ENCODE results near the gene LIAS.
A peak's percentile ranks its signal among the peaks of the same experiment; 100 is the strongest.
"Not testable (repeated sequence)": the region's sequence is repeated elsewhere in the genome, so short reads cannot be mapped to it uniquely, and the experiment has no call there.

Gene LIAS

DNA sequence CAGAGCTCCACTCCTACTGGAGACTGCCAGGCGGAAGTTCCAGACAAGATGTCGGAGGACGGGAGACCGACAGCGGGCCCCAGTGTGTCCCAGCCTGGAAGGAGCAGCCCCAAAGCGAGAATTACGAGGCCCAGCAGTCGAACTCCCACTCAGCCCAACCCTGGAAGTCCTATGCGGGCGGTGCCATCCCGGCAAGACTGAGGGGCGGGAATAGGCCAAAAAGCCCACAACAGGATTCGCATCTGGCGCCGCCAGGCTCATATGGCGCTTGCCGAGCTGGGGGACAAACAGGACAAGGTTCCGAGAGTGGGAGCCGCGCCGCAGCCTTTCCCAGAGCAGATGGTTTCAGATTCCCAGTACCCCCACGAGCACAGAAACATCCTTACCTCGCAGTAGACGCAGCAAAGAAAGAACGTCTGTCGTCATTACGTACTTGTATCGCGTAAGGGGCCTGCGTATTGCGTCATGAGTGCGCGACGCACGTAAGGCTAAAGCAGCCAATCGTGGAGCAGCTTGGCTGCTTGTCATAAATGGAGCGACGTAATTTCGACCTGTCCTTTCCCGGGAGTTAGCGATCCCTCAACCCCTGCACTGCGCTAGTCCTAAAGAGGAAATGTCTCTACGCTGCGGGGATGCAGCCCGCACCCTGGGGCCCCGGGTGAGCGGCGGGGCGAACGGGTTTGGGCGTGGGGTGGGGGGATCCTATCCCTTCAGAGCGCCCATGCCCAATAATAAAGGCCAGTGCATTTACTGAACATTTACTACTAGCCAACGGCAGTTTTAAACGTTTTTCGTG lies at the start of gene LIAS, which contains the start of gene RPL9:
LIAS (plus strand) TSS at position 552 of the 796 bp plus-strand sequence; CDS start at position 614, 62 bp downstream.
RPL9 (minus strand) TSS at position 418 of the 796 bp plus-strand sequence. CDS start 483 bp downstream, outside the sequence.
- peak; percentile 98 for DNase-seq

DNA sequence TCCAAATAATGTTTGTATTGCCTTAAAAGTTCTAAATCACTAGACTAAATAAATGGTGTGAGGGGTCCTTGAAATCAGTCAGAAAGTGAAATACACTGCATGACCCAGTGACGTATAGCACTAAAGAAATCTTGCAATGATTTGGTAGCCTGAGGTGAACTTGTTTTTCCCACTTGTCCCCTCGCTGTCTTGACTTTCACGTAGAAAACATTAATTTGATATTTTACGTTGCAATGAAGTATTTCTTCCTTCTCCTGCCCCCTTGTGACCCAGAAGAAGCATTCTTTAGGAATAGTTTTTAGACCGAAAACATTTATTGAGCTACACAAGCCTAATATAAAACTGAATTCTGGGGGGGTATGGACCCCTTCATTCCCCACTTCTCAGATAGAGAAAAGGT lies 48.4 kb upstream of the LIAS start:
- no peak for DNase-seq

DNA sequence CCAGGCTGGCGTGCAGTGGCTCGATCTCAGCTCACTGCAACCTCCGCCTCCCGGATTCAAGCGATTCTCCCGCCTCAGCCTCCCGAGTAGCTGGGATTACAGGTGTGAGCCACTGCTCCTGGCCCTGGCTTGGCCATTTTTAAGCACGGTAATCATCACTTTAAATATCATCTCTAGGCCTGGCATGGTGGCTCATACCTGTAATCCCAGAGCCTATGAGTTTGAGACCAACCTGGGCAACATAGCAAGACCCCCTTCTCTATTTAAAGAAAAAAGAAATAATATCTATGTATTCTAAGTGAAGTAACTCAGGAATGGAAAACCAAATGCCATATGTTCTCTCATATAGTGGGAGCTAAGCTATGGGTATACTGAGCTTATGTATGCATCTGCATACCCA lies 47.3 kb upstream of the LIAS start:
- not testable (repeated sequence) for DNase-seq

DNA sequence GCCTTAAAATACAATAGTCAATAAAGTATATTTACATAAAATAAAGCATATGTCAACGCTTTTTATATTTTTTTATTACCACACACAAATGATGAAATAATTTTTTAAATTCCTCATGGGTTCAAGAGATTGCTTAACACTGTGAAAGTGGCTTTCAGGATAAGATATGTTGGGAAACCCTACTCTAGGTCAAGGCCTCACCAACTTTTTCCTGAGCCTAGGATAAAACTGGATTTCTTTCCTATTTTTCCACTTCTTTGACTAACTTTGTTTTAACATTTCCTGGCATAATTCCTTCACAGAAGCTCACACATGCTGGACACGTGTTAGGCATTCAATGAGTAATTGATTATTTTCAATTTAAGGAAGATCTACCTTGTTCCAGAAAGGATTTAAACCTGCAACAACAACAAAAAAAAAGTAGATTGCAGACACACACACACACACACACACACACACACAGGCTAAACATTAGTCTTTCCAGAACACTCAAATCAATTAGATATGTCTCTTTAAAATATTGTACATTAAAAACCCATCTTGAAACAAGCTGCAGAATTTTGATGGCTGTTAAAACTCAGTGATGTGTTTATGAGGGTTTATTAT lies 43.1 kb upstream of the LIAS start:
- DNase-seq, result no peak

DNA sequence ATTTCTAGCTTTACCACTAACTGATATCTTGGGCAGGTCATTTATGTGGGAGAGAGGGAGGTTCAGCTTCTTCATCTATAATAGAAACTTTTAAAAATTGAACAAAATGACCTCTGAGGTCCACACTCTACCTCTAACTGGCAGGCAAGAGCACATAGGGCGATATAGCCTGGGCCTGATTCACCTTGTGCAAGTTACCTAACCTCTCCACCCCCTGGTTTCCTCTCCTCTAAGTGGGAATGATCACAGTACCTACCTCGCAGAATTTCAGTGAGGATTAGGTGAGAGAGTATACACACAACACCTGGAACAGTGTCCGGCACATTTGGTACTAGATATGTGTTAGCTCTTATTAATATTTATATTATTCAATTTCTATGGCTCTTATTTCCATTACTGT lies 36.6 kb upstream of the LIAS start:
- no peak for DNase-seq

DNA sequence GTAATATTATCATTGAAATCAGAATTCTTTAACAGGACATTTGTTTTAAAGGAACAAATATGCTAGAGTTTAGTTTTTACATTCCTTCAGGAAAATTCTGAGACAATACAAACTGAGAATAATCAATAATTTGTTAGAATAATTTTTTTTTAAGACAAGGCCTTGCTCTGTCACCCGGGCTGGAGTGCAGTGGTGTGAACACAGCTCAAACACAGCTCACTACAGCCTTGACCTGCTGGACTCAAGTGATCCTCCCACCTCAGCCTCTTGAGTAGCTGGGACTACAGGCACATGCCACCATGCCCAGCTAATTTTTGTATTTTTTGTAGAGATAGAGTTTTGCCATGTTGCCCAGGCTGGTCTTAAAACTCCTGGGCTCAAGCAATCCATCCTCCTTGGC lies 33.6 kb upstream of the LIAS start:
- not testable (repeated sequence) for DNase-seq

DNA sequence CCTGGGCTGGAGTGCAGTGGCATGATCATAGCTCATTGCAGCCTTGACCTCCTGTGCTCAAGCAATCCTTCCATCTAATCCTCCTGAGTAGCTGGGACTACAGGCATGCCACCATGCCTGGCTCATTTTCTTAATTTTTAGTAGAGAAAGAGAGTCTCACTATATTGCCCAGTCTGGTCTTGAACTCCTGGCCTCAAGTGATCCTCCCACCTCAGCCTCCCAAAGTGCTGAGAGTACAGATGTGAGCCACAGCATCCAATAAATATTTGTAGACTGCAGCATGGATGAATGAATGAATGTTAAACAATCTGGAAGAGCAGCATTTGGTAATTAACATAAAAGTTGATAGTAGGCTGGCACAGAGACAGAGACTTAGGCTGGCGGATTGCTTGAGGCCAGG lies 32.1 kb upstream of the LIAS start:
- DNase-seq, result no peak

DNA sequence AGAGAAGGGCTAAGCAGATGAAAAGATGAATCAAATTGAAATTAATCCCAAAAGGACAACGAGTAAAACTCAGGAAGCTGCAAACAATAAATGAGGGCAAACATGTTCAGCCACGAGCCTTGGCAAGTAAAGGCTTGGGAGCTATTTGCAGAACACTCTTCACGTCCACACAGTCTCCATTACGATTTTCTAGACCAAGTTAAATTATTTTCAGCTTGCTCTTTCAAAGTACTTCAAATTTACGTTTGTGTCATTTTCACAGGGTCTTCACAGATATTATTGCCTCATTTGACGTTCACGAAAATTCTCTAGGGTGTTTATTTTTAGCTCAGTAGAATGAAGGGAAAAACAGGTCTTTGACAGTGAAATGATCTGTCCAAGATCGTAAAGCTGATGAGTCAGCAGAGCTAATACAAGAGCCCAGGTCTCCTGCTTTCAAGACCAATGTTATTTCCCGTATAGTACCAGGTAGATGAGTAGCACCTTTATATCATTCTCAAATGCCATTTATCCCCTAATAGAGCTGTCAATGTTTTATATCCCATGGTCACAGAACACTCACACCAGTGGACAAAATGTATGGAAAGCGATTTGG lies 31.2 kb upstream of the LIAS start:
- DNase-seq, result no peak

DNA sequence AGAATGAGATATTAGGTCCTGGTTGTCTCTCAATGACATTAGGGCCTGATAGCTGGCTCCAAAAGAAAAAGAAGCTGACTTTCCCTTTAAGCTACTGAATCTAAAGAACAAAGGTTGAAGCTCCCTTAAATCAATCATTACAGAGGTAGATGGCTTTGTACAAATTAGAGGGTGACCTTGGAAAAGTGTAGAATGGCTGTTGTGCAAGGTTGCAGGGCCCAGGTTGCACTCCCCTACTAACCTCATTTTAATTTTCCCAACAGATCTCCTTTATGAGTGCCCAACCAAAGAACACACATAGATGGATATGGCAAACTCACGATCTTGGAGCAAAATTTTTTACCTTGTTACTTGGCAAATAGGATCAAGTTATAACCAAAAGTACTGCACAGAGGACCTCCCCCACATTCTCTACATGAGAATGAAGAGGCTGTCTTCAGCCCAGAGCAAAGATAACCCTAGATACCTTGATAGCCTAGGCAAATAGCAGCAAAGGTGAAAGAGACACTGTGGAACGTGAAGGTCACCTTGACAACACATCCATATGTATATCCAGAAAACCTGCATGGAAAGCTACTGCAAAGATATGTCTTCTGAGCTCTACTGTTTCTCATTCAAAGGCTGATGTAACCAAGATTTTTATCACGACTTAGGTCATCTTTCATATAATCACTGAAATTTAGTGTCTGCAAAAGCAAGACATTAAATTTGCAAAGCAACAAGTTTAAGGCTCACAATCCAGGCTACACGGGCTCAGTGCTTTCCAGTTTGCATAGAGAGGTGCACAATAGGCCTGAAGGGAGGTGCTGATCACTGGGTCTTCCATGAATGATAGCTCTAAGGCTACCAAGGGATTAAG lies 29.2 kb upstream of the LIAS start:
- no peak for DNase-seq

DNA sequence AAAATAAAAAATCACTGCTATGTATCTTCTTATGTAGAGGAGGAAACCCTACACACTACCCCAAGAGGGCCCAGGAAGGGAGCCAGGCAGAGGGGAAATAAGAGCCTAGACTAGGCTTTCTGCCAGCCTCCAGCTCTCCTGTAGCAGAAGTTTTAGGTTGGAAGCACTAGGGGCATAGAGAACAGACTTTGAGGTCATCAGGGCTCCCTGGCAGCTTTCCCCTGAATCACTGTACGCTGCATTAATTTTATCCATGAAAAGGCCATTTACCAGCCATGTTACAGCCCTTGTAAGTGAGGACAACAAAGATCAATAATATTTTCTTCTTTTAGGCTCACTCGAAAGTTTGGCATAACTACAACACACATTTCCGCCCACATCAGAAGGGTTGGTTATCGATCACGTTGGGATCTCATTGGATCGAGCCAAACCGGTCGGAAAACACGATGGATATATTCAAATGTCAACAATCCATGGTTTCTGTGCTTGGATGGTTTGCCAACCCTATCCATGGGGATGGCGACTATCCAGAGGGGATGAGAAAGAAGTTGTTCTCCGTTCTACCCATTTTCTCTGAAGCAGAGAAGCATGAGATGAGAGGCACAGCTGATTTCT lies 24.9 kb upstream of the LIAS start:
- no peak for DNase-seq

DNA sequence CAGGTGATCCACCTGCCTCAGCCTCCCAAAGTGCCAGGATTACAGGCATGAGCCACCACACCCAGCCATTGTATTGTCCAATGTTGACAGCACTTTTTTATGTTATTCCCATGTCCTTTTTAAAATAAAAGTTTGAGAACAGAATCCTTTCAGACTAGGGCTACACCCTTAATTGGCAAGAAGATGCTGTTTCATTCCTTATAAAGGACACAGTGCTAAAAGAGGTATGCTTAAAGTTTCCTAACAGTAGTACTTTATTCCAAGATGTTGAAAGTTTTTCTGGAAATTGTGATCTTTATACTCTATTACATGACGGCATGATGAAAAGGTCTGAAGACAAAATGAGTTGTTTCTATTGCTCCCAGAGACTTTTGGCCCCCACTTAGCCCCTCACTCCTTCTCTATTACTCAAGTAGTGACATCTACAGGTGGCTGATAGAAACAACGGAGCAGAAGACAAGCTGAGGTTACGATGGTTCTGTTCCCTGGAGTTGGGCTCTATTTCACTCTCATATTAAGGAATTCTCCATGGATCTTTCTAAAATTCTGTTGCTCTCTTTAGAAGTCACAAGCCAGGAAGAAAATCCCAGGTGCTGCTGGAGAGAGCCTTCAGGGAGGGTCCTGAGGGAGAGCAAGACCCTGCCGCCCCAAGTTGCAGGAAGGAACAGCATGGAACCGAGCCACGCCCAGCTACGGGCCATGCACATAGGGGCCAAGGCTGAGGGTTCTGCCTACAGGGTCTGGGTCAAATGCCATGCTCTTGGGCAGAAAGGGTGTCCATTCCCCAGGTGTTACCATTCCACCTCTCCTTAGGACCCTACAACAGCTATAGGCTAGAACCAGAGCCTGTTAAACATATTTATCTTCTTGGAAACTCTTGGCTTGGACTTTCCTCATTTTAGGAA lies 22.9 kb upstream of the LIAS start:
- no peak for DNase-seq

DNA sequence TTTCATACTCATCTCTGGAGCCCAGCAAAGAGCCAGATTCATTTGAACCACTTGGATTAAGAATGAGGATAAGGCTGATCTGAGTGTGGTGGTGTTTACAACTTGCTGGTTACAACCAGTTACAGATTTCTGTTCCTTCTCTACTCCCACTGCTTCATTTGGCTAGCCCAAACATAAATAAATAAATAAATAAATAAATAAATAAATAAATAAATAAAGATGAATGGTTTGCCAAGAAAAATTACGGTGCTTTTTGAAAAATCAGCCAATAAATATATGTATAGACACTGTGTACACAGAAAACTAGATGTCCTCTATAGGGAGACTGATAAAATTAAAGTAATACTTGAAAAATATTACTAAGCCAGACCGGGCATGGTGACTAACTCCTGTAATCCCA lies 17.3 kb upstream of the LIAS start:
- DNase-seq, result no peak

DNA sequence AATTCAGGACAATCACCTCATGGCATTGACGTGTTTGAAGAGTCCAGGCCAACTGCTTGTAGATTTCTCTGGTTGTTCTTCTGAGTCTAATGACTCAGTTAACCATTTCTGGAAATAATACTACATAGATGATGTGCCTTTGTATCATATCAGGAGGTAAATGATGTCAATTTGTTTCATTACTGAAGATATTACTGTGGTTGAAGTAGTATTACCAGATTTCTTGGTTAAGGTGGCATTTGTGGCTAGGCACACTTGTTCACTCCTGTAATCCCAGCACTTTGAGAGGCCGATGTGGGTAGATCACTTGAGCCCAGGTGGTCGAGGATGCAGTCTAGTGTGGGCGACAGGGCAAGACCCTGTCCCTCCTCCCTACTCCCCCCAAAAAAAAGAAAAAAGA lies 15.9 kb upstream of the LIAS start:
- no peak for DNase-seq

DNA sequence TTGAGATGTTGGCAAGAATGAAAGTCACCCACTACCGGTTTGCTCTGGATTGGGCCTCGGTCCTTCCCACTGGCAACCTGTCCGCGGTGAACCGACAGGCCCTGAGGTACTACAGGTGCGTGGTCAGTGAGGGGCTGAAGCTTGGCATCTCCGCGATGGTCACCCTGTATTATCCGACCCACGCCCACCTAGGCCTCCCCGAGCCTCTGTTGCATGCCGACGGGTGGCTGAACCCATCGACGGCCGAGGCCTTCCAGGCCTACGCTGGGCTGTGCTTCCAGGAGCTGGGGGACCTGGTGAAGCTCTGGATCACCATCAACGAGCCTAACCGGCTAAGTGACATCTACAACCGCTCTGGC lies 12.4 kb upstream of the LIAS start:
- DNase-seq, result no peak

DNA sequence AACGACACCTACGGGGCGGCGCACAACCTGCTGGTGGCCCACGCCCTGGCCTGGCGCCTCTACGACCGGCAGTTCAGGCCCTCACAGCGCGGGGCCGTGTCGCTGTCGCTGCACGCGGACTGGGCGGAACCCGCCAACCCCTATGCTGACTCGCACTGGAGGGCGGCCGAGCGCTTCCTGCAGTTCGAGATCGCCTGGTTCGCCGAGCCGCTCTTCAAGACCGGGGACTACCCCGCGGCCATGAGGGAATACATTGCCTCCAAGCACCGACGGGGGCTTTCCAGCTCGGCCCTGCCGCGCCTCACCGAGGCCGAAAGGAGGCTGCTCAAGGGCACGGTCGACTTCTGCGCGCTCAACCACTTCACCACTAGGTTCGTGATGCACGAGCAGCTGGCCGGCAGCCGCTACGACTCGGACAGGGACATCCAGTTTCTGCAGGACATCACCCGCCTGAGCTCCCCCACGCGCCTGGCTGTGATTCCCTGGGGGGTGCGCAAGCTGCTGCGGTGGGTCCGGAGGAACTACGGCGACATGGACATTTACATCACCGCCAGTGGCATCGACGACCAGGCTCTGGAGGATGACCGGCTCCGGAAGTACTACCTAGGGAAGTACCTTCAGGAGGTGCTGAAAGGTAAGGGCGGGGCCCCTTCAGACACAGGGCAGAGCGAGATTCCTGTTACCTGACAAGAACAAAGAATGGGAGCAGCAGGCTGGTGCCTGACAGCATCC lies 11.8 kb upstream of the LIAS start:
- DNase-seq, result peak; percentile 46

DNA sequence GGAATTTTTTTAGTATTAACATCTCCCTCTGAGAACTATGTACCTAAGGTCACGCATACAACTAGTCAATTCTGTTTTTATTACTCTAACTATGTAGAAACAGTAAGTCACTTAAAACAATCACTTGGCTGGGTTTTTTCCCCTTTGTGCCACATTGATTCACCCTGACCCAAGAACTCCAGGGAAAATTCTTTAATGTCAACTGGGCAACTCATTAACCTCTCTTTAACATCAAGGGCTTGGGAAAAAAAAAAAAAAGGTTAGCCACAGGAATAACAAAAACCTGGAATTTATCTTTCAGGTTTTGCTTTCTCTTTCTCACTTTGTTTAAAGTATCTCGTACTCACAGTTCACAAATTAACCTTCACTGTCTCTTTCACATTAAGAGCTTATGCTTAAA lies 8.2 kb upstream of the LIAS start:
- no peak for DNase-seq

DNA sequence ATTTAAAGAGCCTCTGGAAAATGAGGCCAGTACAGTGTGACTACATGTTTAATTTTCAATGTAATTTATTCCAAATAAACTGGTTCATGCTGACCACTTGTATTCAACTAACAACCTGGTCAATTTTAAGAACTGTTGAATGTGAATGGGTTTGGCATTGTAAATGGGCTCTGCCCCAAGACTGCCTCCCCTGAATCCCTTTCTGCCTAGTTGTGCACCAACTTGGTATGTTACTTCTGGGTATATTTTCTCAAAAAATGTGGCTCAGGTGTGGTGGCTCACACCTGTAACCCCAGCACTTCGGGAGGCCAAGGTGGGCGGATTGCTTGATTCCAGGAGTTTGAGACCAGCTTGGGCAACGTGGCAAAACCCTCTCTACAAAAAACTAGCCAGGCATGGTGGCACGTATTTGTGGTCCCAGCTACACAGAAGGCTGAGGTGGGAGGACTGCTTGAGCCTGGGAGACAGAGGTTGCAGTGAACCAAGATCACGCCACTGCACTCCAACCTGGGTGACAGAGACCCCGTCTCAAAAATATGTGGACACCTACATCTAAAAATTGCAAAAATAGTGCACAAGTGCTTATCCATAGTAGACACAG lies 7.3 kb upstream of the LIAS start:
- no peak for DNase-seq

DNA sequence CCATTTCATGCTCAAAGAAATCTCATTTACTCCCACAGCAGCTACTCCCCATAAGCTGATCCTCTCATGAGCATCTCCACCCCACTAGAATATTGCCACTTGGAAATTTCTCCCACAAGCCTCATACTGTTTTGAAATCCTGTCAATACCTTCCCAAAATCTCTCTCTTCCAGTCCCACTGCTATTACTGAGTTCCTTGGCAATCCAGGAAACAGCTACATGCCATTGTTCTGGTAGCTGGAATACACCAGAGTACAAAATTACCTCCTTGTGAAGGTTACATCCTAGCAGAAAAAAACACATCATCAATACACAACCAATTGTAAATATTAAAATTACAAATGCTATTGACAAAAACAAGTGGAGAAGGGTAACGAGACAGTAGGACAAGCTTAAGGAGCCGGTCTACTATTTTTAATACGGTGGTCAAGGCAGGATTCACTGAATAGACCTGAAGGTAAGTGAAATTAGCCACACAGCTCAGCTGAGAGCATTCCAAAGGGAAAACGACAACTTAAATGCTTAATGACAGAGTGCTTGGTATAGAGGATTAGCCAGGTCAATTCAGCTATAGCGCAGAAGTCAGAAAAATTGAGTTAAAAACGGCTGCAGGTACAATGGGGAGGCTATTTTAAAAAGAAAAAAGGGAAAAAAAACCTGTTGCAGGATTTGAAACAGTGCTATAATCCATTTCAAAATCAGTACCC lies 6.5 kb upstream of the LIAS start:
- DNase-seq, result no peak

DNA sequence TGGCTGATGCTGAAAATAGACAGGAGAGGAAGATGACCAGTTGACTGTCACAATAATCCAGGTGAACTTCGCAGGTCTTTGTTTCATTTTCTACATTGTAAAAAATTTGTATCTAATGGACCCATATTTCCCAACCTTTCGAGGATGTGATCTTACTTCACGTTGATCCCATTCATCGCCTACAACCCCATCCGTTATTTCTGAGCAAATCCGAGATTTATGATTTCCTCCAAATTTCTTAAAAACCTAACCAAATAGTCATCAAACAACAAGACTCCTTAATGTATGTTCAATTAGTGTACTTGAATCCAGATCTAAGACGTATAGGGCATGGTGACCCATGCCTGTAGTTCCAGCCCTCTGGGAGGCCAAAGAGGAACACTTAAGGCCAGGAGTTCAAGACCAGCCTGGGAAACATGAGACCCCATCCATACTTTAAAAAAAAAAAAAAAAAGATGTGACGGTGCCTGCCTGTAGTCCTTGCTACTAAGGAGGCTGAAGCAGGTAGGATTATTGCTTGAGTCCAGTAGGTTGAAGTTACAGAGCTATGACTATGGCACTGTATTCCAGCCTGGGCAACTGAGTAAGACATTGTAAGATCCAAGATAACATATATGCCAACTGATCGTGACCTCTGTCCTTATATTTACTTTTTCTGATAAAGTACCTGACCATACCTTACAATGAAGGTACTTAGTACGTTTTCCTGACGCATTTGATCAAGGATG lies 5.8 kb upstream of the LIAS start:
- DNase-seq, result no peak

Measured in hematopoietic multipotent progenitor cell treated with erythropoietin and hydrocortisone succinate and interleukin-3 and kit ligand, for 8 days (in vitro differentiated cells).